MCF 10A (cell line): Measurements from ENCODE around the gene METTL27. TPM values are rescaled to one million over a fixed set of nuclear protein-coding genes. Genes with fewer than 3 reads are reported as not detected.
"Not testable (repeated sequence)": the region's sequence is repeated elsewhere in the genome, so short reads cannot be mapped to it uniquely, and the experiment has no call there.

Experiments
- BruUV-seq: library from RNA; stranded (reverse); fragments of 400-500 nt; replicated peaks from 2 replicates; lab custom pipeline; 2021; lab: Mats Ljungman, UMichigan
- CTCF ChIA-PET: fragments of 300-600 bp; sonication (Branson Sonifier 250); formaldehyde crosslinking; extraction: SDS; loops from one replicate; lab custom pipeline; 2021; ENCODE audit warnings: antibody characterized with exemption, inconsistent platforms; lab: Yijun Ruan, JAX
- POLR2A ChIA-PET: fragments of 300-600, 350-650 bp; sonication (Branson Sonifier 250); formaldehyde crosslinking; extraction: SDS; loops from one replicate; lab custom pipeline; 2020; ENCODE audit warnings: antibody characterized with exemption, inconsistent platforms; lab: Yijun Ruan, JAX
- DNase-seq: peaks from one replicate; pipeline ENCODE4 v3.0.0-alpha.2; 2018; ENCODE audit not compliant: unreplicated experiment
- H3K27ac Mint-ChIP-seq: one replicate; pipeline ENCODE4 v1.8.0; 2022; ENCODE audit warnings: mild to moderate bottlenecking, low read depth, mixed read lengths; ENCODE audit not compliant: unreplicated experiment
- H3K27me3 Mint-ChIP-seq: one replicate; pipeline ENCODE4 v1.8.0; 2022; ENCODE audit warnings: mixed read lengths; ENCODE audit not compliant: insufficient read depth, unreplicated experiment
- H3K36me3 Mint-ChIP-seq: one replicate; pipeline ENCODE4 v1.8.0; 2022; ENCODE audit warnings: mild to moderate bottlenecking, moderate library complexity, mixed read lengths; ENCODE audit not compliant: insufficient read depth, unreplicated experiment
- H3K4me1 Mint-ChIP-seq: one replicate; pipeline ENCODE4 v1.8.0; 2022; ENCODE audit warnings: mixed read lengths; ENCODE audit not compliant: insufficient read depth, unreplicated experiment
- H3K4me3 Mint-ChIP-seq: one replicate; pipeline ENCODE4 v1.8.0; 2022; ENCODE audit warnings: mild to moderate bottlenecking, moderate library complexity, mixed read lengths; ENCODE audit not compliant: unreplicated experiment
- H3K9me3 Mint-ChIP-seq: one replicate; pipeline ENCODE4 v1.8.0; 2022; ENCODE audit warnings: mixed read lengths; ENCODE audit not compliant: unreplicated experiment
- CTCF ChIP-seq: fragments of 200-600 bp; IDR thresholded peaks from one replicate; pipeline ENCODE4 v1.8.0; 2022; ENCODE audit warnings: antibody characterized with exemption, mild to moderate bottlenecking; ENCODE audit not compliant: unreplicated experiment
- intact Hi-C: fragments of 100-400 bp; cut with micrococcal nuclease; formaldehyde crosslinking; loops from 2 replicates; pipeline ENCODE4 v1.14.1; 2022
- total RNA-seq: library from RNA; stranded (reverse); gene quantifications from 2 replicates; pipeline ENCODE4 v1.2.3, GENCODE V29; 2022

Gene METTL27
- total RNA-seq, 1 experiment from 2014 or later: 4.4 TPM

GRCh38 chr7:73888959-73889358 lies 46.6 kb upstream of the METTL27 start:
- no peak for TF ChIP-seq CTCF
- H3K27ac Mint-ChIP-seq: no peak overlapping the region
- POLR2A ChIA-PET: no interaction called here

DNA sequence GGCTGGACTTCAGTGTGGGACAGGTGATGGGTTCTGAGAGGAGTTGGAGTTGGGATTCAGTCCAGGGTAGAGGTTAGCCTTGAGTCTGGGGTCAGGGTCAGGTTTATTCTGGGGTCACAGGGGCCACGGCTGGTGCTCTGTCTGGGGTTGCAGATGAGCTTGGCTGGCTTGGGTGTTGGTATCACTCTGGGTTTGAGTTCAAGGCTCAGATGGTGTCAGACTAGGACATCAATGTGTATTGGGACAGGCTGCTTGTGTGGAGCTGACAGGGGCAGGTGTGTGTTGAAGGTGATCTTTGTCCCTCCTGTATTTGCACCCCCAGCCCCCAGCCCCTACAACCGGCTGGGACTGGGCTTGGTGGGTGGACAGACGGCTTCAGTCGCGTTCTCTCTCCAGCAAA lies 45.4 kb upstream of the METTL27 start:
- Mint-ChIP-seq H3K4me1 (peaks cover 4% of the 10 kb centered on the region), H3K4me3 (no peak overlapping the region), H3K9me3 (no peaks in the 10 kb centered on the region), H3K36me3 (no peaks in the 10 kb centered on the region), H3K27me3 (no peaks in the 10 kb centered on the region), H3K27ac (no peak overlapping the region)
- no peak for DNase-seq
- no peak for TF ChIP-seq CTCF
- intact Hi-C loops: no loop called here
- BruUV-seq: no TSS peak
- CTCF ChIA-PET: interaction anchor here (0.6 to 0.7 kb wide), 2 partner anchors 82 to 513 kb away, joined by 3 read pairs; no protein-coding TSS in a partner anchor
- POLR2A ChIA-PET: no interaction called here

More at GRCh38 chr7:73888959-73889358, 46.6 kb upstream of the METTL27 start:
- H3K36me3 Mint-ChIP-seq: no peaks in the 10 kb centered on the region
- no peak for DNase-seq
- peaks cover 6% of the 10 kb centered on the region for H3K4me1 Mint-ChIP-seq
- no peaks in the 10 kb centered on the region for H3K9me3 Mint-ChIP-seq
- CTCF ChIA-PET: interaction anchor here (0.6 to 0.7 kb wide), 3 partner anchors 14 to 212 kb away, joined by 3 to 4 read pairs (median 3); no protein-coding TSS in a partner anchor
- H3K27me3 Mint-ChIP-seq: no peaks in the 10 kb centered on the region
- intact Hi-C loops: no loop called here
- BruUV-seq: no TSS peak
- no peak overlapping the region for H3K4me3 Mint-ChIP-seq

- TF ChIP-seq CTCF: no peak
- ChIA-PET POLR2A (interaction anchor here (0.7 kb wide), 1 partner anchor 20 kb away, joined by 3 read pairs; no protein-coding TSS in a partner anchor), CTCF (interaction anchor here (0.6 to 1.2 kb wide), 4 partner anchors 23 to 279 kb away, joined by 3 read pairs; no protein-coding TSS in a partner anchor)
- no peaks in the 10 kb centered on the region for H3K4me1 Mint-ChIP-seq
- intact Hi-C loops: no loop called here
- H3K27me3 Mint-ChIP-seq: no peaks in the 10 kb centered on the region
- BruUV-seq: no TSS peak
- no peaks in the 10 kb centered on the region for H3K36me3 Mint-ChIP-seq
- no peak for DNase-seq
- no peak overlapping the region for H3K4me3 Mint-ChIP-seq
- H3K27ac Mint-ChIP-seq: no peak overlapping the region
- no peaks in the 10 kb centered on the region for H3K9me3 Mint-ChIP-seq
These were observed 43.9 kb upstream of the METTL27 start for GRCh38 chr7:73885975-73886798.

DNA sequence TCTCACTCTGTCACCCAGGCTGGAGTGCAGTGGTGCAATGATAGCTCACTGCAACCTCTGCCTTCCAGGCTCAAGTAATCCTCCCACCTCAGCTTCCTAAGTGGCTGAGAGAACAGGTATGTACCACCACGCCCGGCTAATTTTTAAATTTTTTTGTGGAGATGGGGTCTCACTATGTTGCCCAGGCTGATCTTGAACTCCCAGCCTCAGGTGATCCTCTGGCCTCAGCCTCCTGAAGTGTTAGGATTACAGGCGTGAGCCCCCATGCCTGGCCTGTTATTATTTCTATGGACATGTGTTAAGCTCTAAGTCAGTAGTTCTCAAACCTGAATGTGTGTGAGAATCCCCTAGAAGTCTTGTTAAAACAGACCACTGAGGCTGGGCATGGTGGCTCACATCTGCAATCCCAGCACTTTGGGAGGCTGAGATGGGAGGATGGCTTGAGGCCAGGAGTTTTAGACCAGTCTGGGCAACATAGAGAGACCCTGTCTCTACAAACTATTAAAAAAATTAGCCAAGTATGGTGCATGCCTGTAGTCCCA lies 43.2 kb upstream of the METTL27 start:
- intact Hi-C loops: no loop called here
- ChIA-PET CTCF (interaction anchor here (1.0 to 1.2 kb wide), 3 partner anchors 23 to 278 kb away, joined by 3 read pairs; no protein-coding TSS in a partner anchor), POLR2A (interaction anchor here (0.7 kb wide), 2 partner anchors 54 to 134 kb away, joined by 3 to 5 read pairs; no protein-coding TSS in a partner anchor)
- H3K9me3 Mint-ChIP-seq: no peaks in the 10 kb centered on the region
- no peaks in the 10 kb centered on the region for H3K27me3 Mint-ChIP-seq
- TF ChIP-seq CTCF: no peak
- H3K4me1 Mint-ChIP-seq: peaks cover 2% of the 10 kb centered on the region
- no peak overlapping the region for H3K4me3 Mint-ChIP-seq
- no peak for DNase-seq
- H3K36me3 Mint-ChIP-seq: no peaks in the 10 kb centered on the region
- BruUV-seq: no TSS peak
- no peak overlapping the region for H3K27ac Mint-ChIP-seq

GRCh38 chr7:73884867-73885422 lies 42.6 kb upstream of the METTL27 start:
- H3K36me3 Mint-ChIP-seq, DNase-seq, H3K9me3 Mint-ChIP-seq, intact Hi-C loops, H3K4me3 Mint-ChIP-seq, BruUV-seq, H3K4me1 Mint-ChIP-seq, H3K27ac Mint-ChIP-seq, H3K27me3 Mint-ChIP-seq: not testable (repeated sequence)
- POLR2A ChIA-PET: interaction anchor here (0.7 kb wide), 2 partner anchors 55 to 135 kb away, joined by 3 to 5 read pairs; no protein-coding TSS in a partner anchor
- CTCF ChIA-PET: interaction anchor here (1.2 to 1.3 kb wide), 2 partner anchors 141 to 142 kb away, joined by 3 to 6 read pairs; no protein-coding TSS in a partner anchor
